ENCODE results near the gene MMP11.

The MMP11 gene

DNA sequence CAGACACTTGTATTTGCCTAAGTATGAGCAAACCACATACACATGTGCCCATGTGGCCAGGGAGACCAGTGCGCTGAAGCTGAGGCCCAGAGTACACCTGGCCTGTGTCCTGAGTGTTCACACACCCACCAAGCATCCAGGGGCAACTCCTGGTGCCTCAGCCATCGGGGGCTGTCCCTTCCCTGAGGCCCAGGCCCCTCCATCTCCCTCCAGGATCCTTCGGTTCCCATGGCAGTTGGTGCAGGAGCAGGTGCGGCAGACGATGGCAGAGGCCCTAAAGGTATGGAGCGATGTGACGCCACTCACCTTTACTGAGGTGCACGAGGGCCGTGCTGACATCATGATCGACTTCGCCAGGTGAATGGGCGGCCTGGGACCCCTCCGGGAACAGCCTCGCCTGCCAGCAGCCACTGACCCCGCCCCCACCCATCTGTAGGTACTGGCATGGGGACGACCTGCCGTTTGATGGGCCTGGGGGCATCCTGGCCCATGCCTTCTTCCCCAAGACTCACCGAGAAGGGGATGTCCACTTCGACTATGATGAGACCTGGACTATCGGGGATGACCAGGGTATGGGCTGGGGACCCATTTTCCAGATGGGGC is 7.6 kb downstream of the MMP11 start:
- DNase-seq (ENCODE audit: low spot score), result no peak
- TF ChIP-seq, protein P1, sequence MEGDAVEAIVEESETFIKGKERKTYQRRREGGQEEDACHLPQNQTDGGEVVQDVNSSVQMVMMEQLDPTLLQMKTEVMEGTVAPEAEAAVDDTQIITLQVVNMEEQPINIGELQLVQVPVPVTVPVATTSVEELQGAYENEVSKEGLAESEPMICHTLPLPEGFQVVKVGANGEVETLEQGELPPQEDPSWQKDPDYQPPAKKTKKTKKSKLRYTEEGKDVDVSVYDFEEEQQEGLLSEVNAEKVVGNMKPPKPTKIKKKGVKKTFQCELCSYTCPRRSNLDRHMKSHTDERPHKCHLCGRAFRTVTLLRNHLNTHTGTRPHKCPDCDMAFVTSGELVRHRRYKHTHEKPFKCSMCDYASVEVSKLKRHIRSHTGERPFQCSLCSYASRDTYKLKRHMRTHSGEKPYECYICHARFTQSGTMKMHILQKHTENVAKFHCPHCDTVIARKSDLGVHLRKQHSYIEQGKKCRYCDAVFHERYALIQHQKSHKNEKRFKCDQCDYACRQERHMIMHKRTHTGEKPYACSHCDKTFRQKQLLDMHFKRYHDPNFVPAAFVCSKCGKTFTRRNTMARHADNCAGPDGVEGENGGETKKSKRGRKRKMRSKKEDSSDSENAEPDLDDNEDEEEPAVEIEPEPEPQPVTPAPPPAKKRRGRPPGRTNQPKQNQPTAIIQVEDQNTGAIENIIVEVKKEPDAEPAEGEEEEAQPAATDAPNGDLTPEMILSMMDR (IDR thresholded peaks at IDR 0.05; ENCODE audit: extremely low read depth, insufficient read depth, missing control alignments), result no peak
- in situ Hi-C loops (cut with MboI; ENCODE audit: low pct_unique_long_range_greater_than_20kb, low sequenced_read_pairs, unreplicated experiment), result no loop called here

GRCh38 chr22:23781065-23781464 is 8.4 kb downstream of the MMP11 start:
- no peak for DNase-seq (ENCODE audit: low spot score)
- in situ Hi-C loops (cut with MboI; ENCODE audit: low pct_unique_long_range_greater_than_20kb, low sequenced_read_pairs, unreplicated experiment), result no loop called here
- TF ChIP-seq, protein P1 (IDR thresholded peaks at IDR 0.05; ENCODE audit: extremely low read depth, insufficient read depth, missing control alignments), result no peak

GRCh38 chr22:23781511-23782183 is 9.0 kb downstream of the MMP11 start:
- in situ Hi-C loops (cut with MboI; ENCODE audit: low pct_unique_long_range_greater_than_20kb, low sequenced_read_pairs, unreplicated experiment), result no loop called here
- TF ChIP-seq, protein P1 (IDR thresholded peaks at IDR 0.05; ENCODE audit: extremely low read depth, insufficient read depth, missing control alignments), result no peak
- DNase-seq (ENCODE audit: low spot score), result no peak

DNA sequence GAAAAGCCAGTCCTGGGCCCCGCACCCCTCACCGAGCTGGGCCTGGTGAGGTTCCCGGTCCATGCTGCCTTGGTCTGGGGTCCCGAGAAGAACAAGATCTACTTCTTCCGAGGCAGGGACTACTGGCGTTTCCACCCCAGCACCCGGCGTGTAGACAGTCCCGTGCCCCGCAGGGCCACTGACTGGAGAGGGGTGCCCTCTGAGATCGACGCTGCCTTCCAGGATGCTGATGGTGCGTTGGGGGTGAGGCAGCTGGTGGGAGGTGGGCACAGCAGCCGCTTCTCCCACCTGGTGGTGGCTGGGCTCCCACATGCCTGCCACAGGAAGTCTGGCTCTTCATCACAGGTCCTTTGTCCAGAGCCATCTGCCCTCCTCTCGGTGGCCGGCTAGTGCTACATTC is 9.6 kb downstream of the MMP11 start:
- no peak for DNase-seq (ENCODE audit: low spot score)
- TF ChIP-seq, protein P1 (IDR thresholded peaks at IDR 0.05; ENCODE audit: extremely low read depth, insufficient read depth, missing control alignments), result no peak
- in situ Hi-C loops (cut with MboI; ENCODE audit: low pct_unique_long_range_greater_than_20kb, low sequenced_read_pairs, unreplicated experiment), result no loop called here

- in situ Hi-C loops (cut with MboI; ENCODE audit: low pct_unique_long_range_greater_than_20kb, low sequenced_read_pairs, unreplicated experiment), result no loop called here
- DNase-seq (ENCODE audit: low spot score), result no peak
- TF ChIP-seq, protein P1 (IDR thresholded peaks at IDR 0.05; ENCODE audit: extremely low read depth, insufficient read depth, missing control alignments), result no peak
These were observed 10.1 kb downstream of the MMP11 start for GRCh38 chr22:23782703-23783102.

- DNase-seq (ENCODE audit: low spot score), result no peak
- TF ChIP-seq, protein P1 (IDR thresholded peaks at IDR 0.05; ENCODE audit: extremely low read depth, insufficient read depth, missing control alignments), result no peak
- in situ Hi-C loops (cut with MboI; ENCODE audit: low pct_unique_long_range_greater_than_20kb, low sequenced_read_pairs, unreplicated experiment), result no loop called here
These were observed 10.9 kb downstream of the MMP11 start for GRCh38 chr22:23783265-23784150.
